GM19452 (cell line): ENCODE data around the gene FEZ2.
A peak's percentile ranks its signal among the peaks of the same experiment; 100 is the strongest.

ENCODE experiments used
- ATAC-seq: cut with Tn5 transposase; IDR thresholded peaks from one replicate; pipeline ENCODE4 v1.9.1; 2021; ENCODE audit not compliant: unreplicated experiment

The FEZ2 gene

DNA sequence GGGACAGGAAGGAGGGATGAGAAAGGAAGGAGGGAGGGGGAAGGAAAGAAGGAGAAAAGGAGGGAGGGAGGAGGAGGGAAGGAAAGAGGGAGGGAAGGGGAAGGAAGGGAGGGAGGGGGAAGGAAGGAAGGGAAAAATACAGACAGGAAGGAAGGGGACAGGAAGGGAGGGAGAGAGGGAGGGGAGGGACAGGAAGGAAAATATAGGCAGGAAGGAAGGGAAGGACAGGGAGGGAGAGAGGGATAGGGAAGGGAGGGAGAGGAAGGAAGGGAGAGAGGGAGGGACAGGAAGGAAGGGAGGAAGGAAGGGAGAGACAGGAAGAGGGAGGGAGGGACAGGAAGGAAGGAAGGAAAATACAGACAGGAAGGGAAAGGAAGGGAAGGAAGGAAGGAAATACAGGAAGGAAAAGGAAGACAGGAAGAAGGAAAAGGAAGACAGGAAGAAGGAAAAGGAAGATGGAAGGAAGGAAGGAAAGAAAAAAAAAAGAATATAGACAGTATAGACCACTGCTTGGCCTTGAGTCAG lies 63.6 kb downstream of the FEZ2 start:
- ATAC-seq = no peak

DNA sequence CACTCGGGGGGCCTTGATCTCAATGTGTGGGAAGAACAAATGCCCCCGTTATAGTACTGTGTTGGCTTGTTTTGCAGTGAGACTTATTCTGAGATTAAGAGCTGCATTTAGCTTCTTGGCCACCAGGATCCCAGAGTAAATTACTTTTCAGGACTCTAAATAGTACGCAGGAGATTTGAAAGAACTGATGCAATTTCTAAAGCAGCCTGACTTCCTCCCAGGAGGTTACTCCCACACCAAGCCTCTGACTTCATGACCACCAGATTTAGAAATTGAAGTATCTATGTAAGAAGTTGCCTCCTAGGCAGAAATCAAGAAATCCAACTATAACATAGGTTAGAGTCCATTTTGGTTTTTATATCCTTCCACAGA lies 67.0 kb downstream of the FEZ2 start:
- no peak for ATAC-seq

DNA sequence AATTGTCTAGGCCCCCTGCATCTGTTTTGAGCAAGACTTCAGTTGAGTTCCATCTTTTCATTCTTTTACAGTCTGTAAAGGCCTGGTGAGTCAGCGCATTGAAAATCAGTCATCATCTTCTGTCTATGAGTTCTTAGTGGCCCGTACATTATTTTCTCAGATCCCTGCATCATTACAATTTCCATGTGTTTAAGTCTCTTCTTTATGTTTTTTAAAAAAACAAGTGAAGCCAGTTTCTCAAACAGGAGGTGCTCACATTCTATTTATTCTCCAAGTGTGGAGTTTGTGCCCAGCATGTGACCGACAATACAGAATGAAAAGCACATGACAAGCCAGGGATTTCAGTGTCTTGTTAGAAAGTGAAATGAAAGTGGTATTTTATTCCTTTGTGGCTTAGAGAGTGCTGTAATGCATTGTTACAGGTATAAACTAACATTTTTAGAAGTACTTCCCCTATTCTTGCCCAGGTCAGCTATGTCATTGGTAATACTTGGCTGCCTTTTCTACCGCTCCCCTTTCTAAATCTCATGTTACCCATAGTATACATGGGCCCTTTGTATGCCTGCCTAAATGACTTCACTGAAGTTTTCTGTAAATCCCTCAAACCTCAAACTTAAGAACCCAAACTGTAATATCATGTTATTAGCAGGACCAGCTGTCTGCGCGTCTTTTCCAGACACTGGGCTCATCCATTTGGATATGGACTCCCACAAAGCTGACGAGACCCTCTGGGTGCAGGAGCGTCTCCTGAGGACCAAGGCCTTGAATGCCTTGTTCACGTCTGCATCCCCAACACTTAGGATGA lies 67.6 kb downstream of the FEZ2 start:
- peak; percentile 55 for ATAC-seq

DNA sequence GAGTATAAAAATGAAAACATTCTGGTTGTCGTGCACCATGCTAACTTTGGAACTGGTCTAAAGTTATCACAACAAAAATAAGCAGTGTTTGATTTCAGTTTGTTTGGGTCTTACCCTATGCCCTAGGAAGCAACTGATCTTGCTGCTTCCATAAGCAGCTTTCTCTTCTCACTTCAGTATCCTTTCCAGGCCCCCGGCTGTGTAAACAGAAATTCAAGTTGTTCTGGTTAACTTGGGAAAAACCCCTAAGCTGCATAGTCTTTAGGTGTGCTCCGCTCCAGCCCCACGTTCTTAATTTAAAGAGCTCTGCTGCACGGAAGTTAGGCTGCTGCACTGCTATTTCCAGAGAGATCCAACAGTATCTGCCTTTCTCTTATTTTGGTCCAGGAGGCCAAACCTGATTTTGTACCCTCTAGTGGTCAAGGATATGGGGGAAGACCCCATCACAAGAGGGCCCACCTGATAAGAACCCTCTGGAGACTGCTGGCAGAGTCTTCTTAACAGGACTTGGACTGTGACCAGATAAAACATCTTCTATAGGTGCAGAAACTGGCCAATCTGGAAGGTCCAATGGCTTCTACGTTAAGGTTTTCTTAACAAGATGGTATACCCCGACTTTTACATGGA lies 69.1 kb downstream of the FEZ2 start:
- no peak for ATAC-seq

DNA sequence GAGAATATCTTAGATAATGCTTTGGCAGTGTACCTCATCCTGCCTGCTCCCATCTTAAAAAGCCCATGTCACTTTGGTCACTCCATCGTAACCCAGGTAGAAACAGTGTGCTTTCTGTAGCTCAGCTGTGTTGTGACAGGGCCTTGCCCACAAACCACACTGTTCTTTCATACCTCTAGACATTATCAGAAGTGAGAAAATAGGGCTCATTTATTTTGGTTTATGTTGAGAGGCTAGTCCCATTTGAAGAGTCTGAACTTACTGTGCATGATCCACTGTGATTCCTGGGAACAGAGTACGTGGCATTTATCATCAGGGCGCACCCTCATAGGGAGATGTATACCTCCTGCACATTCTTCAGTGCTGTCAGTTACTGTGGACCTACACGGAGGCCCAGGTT lies 69.7 kb downstream of the FEZ2 start:
- peak; percentile 82 for ATAC-seq

DNA sequence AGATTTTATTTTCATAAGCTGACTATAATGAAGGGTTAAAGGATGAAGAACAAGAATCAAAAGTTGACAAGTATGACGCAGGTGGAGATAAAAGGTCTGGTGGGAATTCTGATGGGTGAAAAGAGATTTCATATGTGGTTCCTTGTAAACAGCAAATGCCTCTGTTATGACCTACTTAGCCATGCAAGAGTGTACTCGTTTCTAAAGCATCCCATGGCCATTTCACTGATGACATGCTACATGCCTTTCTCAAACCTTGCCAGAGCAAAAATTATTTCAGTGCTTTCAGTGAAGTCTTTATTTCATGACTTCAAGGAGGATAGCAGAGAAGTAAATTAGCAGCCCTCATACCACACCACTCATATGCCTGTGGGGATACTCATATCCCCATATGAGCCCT lies 71.7 kb downstream of the FEZ2 start:
- no peak for ATAC-seq

DNA sequence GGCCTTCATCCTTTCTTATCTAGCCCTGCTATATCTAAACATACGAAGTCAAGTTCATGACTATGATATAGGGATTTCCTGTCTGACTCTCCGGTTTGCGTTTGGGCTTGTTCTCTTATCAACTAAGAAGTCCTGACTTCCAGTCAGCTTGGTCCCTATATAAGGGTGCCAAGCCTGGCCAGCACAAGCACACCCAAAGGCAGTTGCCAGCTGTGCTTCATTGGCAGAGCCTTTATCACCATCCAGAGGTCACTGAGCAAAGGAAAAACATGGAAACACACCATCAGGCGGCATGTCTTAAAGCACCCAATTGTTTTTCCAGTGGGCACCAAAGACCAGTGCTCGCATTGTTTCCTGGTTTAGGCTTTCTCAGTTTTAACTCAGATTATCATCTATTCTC lies 72.7 kb downstream of the FEZ2 start:
- ATAC-seq = no peak

DNA sequence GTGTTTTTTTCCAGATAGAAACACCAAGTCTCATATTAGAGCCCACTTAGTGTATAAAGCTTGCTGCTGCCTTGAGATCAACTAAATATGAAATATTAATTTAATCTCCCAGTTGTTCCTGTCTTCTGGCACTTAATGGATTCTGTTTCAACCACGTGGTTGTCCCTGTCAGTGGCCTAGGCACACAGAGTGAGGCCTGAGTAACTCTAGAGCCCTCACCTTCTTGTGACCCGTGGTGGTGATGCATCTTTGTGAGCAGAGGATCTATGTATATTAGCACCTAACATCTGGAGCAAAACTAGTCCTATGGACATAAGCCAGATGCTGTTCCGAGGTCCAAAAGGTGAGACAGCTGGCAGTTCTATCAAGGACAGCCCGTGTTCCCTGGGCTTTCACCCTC lies 74.8 kb downstream of the FEZ2 start:
- no peak for ATAC-seq

DNA sequence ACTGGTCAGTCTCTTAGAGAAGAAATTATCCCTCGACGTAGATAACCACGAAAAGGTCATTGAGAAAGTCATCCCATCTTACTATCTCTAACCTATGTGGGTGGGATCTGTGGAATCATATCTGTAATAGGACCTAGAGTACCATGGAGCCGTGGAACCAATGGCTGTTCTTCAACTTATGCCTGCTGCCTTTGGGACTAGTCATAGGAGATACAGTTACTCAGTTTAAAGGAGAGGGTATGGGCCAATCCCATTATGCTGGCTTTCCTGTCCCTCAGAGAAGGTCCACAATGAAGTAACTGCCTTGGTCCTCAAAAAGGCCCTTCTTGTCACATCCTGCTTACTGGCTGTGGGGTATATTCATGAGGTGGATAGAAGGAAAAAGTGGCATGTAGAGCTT lies 77.5 kb downstream of the FEZ2 start:
- ATAC-seq = no peak

DNA sequence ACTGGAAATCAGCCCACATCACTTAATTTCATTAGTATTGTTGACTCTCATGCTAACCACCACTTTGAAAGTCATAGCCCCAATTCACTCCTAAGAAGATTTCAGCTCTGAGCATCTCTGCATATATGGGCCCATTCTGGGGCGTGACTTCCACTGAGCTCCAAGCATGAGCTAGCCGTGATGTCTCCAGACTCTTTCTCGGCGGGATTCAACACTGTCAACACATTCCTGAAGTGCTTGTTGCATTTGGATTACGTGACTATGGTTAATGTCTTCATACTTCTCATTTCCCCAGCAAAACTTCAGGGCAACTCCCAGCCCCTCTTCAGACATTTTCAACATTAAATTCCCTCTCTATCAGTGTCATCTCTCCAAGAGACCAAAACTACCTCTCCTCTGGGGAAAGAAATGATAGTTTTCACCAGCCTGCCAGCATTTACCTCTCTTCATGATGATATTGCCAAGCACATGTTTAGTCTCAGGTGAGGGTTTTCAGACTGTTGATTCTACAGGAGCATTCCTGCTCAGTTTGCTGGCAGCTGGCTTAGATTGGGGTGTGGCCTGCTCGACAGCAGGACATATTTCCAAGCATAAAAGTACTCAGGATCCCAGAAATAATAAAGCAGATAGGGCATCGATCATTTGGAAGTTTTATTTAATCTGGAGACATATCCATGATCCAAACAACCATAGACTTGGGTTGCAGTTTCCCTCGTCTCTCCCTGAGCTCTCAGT lies 81.7 kb downstream of the FEZ2 start:
- ATAC-seq = no peak

DNA sequence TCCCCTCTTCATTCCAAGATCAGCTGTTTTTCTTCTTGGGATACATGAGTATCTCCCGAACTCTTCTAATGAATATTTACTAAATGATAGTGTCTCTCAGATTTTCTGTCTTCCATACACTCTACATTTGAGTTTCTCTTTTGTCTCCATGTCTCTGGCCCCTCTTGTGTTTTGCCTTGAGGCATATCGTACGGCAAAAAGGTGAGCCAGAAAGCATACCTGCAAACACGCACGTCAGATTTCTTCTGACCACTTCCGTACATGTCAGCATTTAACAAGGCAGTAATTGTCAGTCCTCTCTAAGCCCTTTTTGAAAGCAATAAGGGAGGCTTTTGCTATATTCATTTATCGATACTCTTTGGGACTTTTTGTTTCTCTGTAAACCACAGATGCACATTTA lies 82.4 kb downstream of the FEZ2 start:
- ATAC-seq = no peak

DNA sequence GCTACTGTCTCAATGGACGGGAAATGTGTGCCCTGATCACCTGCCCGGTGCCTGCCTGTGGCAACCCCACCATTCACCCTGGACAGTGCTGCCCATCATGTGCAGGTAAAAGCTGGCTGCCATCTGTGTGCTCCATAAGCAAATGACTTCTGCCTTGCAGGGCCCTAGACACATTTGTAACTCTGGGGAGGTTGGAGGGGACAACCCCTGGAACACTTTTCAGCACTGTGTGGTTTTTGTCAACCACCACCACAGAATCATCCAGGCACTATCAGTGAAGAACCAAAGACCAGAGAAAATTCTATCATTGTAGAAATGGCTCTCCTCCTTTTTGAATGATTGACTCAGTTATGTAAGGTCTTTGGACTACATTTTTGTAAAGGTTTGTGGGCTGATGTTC lies 84.3 kb downstream of the FEZ2 start:
- ATAC-seq = no peak

DNA sequence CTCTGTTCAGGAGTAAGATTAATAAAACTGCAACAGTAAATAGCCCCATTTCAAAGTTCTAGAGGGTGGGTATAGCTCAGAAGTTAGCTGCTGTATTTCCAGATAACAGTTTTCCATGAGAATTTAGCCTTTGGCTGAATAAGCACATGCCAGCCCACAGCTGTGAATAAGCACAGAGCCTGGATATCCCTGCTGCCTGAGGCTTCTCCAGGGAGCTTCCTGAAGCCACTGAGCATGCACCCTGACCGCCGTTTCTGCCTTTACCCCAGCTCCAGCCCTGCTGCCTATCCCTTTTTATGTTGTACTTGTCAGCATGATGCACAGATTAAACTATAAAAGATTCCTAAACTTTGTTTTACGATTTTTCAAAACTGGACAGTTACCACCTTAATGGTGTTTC lies 85.3 kb downstream of the FEZ2 start:
- no peak for ATAC-seq

DNA sequence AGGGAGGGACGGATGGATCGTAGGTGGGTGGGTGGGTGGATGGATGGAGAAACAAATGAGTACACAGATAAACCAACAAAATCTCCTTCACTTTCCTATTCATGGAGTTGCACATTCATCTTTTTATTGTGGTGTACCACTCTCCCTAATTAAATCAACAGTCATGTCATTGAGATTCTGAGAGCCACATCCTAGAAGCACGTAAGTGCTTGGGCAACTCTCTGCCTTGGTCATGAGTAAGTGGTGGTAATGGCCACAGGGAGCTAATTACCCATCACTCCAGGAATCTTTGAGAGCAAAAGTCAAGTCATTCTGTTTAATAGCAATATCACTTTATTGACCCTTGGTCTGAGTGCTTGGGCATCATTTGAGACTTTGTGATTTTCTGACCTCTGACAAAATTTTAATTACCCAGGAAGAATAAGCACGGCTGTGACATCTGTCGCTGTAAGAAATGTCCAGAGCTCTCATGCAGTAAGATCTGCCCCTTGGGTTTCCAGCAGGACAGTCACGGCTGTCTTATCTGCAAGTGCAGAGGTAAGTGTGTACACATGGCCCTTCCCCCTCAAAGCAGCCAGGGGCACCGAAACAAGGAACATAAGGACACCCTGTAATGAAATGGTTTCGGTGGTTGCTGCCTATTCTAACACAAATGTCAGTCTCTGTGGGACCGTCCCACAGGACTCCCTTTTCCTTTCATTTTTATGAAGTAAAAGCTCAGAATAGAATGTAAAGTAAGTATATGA lies 85.9 kb downstream of the FEZ2 start:
- no peak for ATAC-seq

DNA sequence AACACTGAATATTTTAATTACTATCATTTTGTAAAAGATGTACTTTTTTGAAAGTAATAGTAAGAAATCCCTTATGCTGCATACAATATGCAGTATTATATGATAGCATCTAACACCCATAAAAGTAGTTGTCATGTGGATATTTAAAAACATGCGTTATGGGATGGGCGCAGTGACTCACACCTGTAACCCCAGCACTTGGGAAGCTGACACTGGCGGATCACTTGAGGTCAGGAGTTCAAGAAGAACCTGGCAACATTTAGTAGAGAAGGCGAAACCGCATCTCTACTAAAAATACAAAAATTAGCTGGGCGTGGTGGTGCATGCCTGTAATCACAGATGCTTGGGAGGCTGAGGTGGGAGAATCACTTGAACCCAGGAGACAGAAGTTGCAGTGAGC lies 88.9 kb downstream of the FEZ2 start:
- ATAC-seq = no peak

DNA sequence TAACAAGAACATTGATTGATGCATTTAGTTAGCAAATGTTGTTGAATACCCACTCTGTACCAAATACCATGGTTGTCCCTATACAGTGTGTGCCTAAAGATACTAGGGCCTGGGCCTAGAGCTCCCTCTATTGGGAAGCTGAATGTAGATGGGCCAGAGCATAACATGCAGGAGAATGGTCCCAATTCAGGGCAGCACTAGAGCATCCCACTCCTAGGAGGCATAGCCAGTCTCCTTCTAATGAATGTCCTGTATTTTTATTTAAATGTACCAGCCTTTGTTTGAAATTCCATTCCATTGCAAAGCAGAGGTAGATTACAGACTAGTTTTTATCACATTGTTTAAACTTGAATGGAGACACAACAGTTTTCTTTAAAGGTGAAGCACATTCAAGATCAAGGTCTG lies 90.6 kb downstream of the FEZ2 start:
- peak; percentile 95 for ATAC-seq
